ENCODE measurements around the gene ST6GALNAC1.
"Not testable (repeated sequence)": the region's sequence is repeated elsewhere in the genome, so short reads cannot be mapped to it uniquely, and the experiment has no call there.

ST6GALNAC1 gene

GRCh38 chr17:76642994-76643393, 563 bp downstream of the ST6GALNAC1 start:
- DNase-seq (ENCODE audit: low read depth, low spot score): no peak

- no peak for DNase-seq (ENCODE audit: low read depth, low spot score)
These were observed 1.5 kb downstream of the ST6GALNAC1 start for GRCh38 chr17:76642032-76642561.

GRCh38 chr17:76641501-76641900, 2.1 kb downstream of the ST6GALNAC1 start:
- DNase-seq (ENCODE audit: low read depth, low spot score): no peak

- no peak for DNase-seq (ENCODE audit: low read depth, low spot score)
These were observed 2.8 kb downstream of the ST6GALNAC1 start for GRCh38 chr17:76640550-76641380.

GRCh38 chr17:76638263-76638662, 5.3 kb downstream of the ST6GALNAC1 start:
- no peak for DNase-seq (ENCODE audit: low read depth, low spot score)

GRCh38 chr17:76636486-76637206, 6.9 kb downstream of the ST6GALNAC1 start:
- not testable (repeated sequence) for DNase-seq (ENCODE audit: low read depth, low spot score)

- no peak for DNase-seq (ENCODE audit: low read depth, low spot score)
These were observed 7.7 kb downstream of the ST6GALNAC1 start for GRCh38 chr17:76635659-76636360.

GRCh38 chr17:76635039-76635438, 8.5 kb downstream of the ST6GALNAC1 start:
- no peak for DNase-seq (ENCODE audit: low read depth, low spot score)

GRCh38 chr17:76633628-76634328, 9.8 kb downstream of the ST6GALNAC1 start:
- DNase-seq (ENCODE audit: low read depth, low spot score): no peak

- DNase-seq (ENCODE audit: low read depth, low spot score): no peak
These were observed 11.6 kb downstream of the ST6GALNAC1 start for GRCh38 chr17:76631821-76632565.

GRCh38 chr17:76630151-76630550, 13.4 kb downstream of the ST6GALNAC1 start:
- DNase-seq (ENCODE audit: low read depth, low spot score): no peak

GRCh38 chr17:76627510-76627909, 16.0 kb downstream of the ST6GALNAC1 start:
- no peak for DNase-seq (ENCODE audit: low read depth, low spot score)

GRCh38 chr17:76626442-76626841, 17.1 kb downstream of the ST6GALNAC1 start:
- DNase-seq (ENCODE audit: low read depth, low spot score): no peak

- DNase-seq (ENCODE audit: low read depth, low spot score): no peak
These were observed 18.1 kb downstream of the ST6GALNAC1 start for GRCh38 chr17:76625496-76625895.

- DNase-seq (ENCODE audit: low read depth, low spot score): peak; percentile 37
These were observed 20.0 kb downstream of the ST6GALNAC1 start for GRCh38 chr17:76623271-76624146.

GRCh38 chr17:76617838-76618237, 25.7 kb downstream of the ST6GALNAC1 start:
- DNase-seq (ENCODE audit: low read depth, low spot score): no peak

- no peak for DNase-seq (ENCODE audit: low read depth, low spot score)
These were observed 28.5 kb downstream of the ST6GALNAC1 start for GRCh38 chr17:76614912-76615617.

GRCh38 chr17:76614064-76614759, 29.3 kb downstream of the ST6GALNAC1 start:
- not testable (repeated sequence) for DNase-seq (ENCODE audit: low read depth, low spot score)
